GM13976 (cell line): ENCODE results near the gene UBR3.

Experiments used
- DNase-seq: peaks from one replicate; pipeline ENCODE4 v3.0.0; 2012; ENCODE audit warnings: low spot score
- CTCF ChIP-seq: IDR thresholded peaks from 2 replicates; pipeline ENCODE4 v1.5.1; 2012; ENCODE audit warnings: borderline replicate concordance, mild to moderate bottlenecking; ENCODE audit not compliant: insufficient read depth; ENCODE audit errors: extremely low read depth, missing control alignments, control extremely low read depth
- in situ Hi-C: fragments of 300-500 bp; cut with MboI; formaldehyde crosslinking; loops from one replicate; pipeline ENCODE4 v1.12.0; 2022; ENCODE audit warnings: low sequenced_read_pairs, mixed read lengths, inconsistent platforms; ENCODE audit not compliant: unreplicated experiment

Gene UBR3

GRCh38 chr2:169976335-169976851 lies 149.1 kb downstream of the UBR3 start:
- TF ChIP-seq CTCF, result no peak
- in situ Hi-C loops, result no loop called here
- DNase-seq, result no peak

DNA sequence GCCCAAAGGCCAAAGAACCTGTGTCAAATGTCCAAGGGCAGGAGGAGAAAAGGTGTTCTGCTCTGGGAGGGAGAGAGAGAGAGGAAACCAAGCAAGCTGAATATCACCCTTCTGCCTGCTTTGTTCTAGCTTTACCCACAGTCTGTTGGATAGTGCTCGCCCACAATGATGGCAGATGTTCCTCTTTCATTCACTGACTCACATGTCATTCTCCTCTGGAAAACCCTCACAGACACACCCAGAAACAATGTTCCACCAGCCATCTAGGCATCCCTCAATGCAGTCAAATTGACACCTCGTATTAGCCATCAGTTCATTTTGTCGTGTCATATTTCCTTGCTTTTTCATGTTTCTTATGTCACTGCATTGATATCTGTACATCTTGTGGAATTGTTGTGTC lies 150.3 kb downstream of the UBR3 start:
- no peak for TF ChIP-seq CTCF
- no peak for DNase-seq
- in situ Hi-C loops, result no loop called here

- no peak for DNase-seq
- in situ Hi-C loops, result no loop called here
- TF ChIP-seq CTCF, result no peak
Measured at GRCh38 chr2:169978402-169979017, 151.3 kb downstream of the UBR3 start.

- no peak for DNase-seq
- in situ Hi-C loops, result no loop called here
- TF ChIP-seq CTCF, result no peak
Measured at GRCh38 chr2:169979025-169979424, 151.8 kb downstream of the UBR3 start.

- TF ChIP-seq CTCF, result no peak
- no peak for DNase-seq
- in situ Hi-C loops, result no loop called here
Measured at GRCh38 chr2:169980001-169980400, 152.7 kb downstream of the UBR3 start.

- in situ Hi-C loops, result no loop called here
- TF ChIP-seq CTCF, result no peak
- DNase-seq, result no peak
Measured at GRCh38 chr2:169980643-169981042, 153.4 kb downstream of the UBR3 start.

GRCh38 chr2:169982929-169983328 lies 155.7 kb downstream of the UBR3 start:
- TF ChIP-seq CTCF, result no peak
- in situ Hi-C loops, result no loop called here
- DNase-seq, result no peak
